Muscle layer of duodenum (tissue), 2 donors: ENCODE results near the gene THOC5.
"Not testable (repeated sequence)": the region's sequence is repeated elsewhere in the genome, so short reads cannot be mapped to it uniquely, and the experiment has no call there.

Experiments
- H3K27ac ChIP-seq: one replicate; pipeline ENCODE4 v1.7.0; 2013; ENCODE audit warnings: mild to moderate bottlenecking, low read length
- H3K27me3 ChIP-seq: one replicate; pipeline ENCODE4 v1.7.0; 2013; ENCODE audit warnings: low read depth, mild to moderate bottlenecking, control low read depth, low read length
- H3K36me3 ChIP-seq, 2 donors: one replicate each; pipeline ENCODE4 v1.7.0; 2013; ENCODE audit warnings: low read length in 2 of 2, control low read depth in 1 of 2, mild to moderate bottlenecking in 1 of 2; ENCODE audit not compliant: insufficient read depth in 2 of 2, control insufficient read depth in 1 of 2
- H3K4me1 ChIP-seq, 2 donors: one replicate each; pipeline ENCODE4 v1.7.0; 2013; ENCODE audit warnings: low read length in 2 of 2, mild to moderate bottlenecking in 2 of 2, control low read depth in 1 of 2, moderate library complexity in 1 of 2; ENCODE audit not compliant: insufficient read depth in 2 of 2, control insufficient read depth in 1 of 2
- H3K4me3 ChIP-seq, 2 donors: one replicate each; pipeline ENCODE4 v1.7.0; 2013; ENCODE audit warnings: low read length in 2 of 2, low read depth in 1 of 2, mild to moderate bottlenecking in 1 of 2
- H3K9me3 ChIP-seq, 2 donors: one replicate each; pipeline ENCODE4 v1.7.0; 2013; ENCODE audit warnings: low read length in 2 of 2, control low read depth in 1 of 2, mild to moderate bottlenecking in 1 of 2; ENCODE audit not compliant: control insufficient read depth in 1 of 2
- donor health status: healthy.

THOC5 gene

GRCh38 chr22:29559030-29559429 is 5.5 kb upstream of the THOC5 start:
- H3K4me3 ChIP-seq: no peak overlapping the region
- H3K9me3 ChIP-seq: no peaks in the 10 kb centered on the region
- H3K4me1 ChIP-seq: peaks cover 2 to 10% of the 10 kb centered on the region in 2 donors
- H3K36me3 ChIP-seq: peaks cover 38 to 57% of the 10 kb centered on the region in 2 donors
- no peaks in the 10 kb centered on the region for H3K27me3 ChIP-seq
- H3K27ac ChIP-seq: no peak overlapping the region

GRCh38 chr22:29555065-29555644 is 1.6 kb upstream of the THOC5 start:
- H3K27me3 ChIP-seq: no peaks in the 10 kb centered on the region
- peaks cover 4 to 11% of the 10 kb centered on the region in 2 donors for H3K4me1 ChIP-seq
- no peaks in the 10 kb centered on the region for H3K9me3 ChIP-seq
- H3K4me3 ChIP-seq: no peak overlapping the region
- peaks cover 19 to 38% of the 10 kb centered on the region in 2 donors for H3K36me3 ChIP-seq
- H3K27ac ChIP-seq: no peak overlapping the region

- not testable (repeated sequence) for H3K4me3 ChIP-seq, H3K9me3 ChIP-seq, H3K27ac ChIP-seq, H3K27me3 ChIP-seq
- H3K4me1 ChIP-seq: peaks cover 4 to 11% of the 10 kb centered on the region in 2 donors
- H3K36me3 ChIP-seq: peaks cover 7 to 35% of the 10 kb centered on the region in 2 donors
Measured at GRCh38 chr22:29552357-29552756, 1.2 kb downstream of the THOC5 start.

- H3K27ac ChIP-seq: no peak overlapping the region
- H3K9me3 ChIP-seq: no peaks in the 10 kb centered on the region
- H3K27me3 ChIP-seq: no peaks in the 10 kb centered on the region
- H3K4me3 ChIP-seq: no peak overlapping the region
- peaks cover 7 to 28% of the 10 kb centered on the region in 2 donors for H3K36me3 ChIP-seq
- peaks cover 4 to 11% of the 10 kb centered on the region in 2 donors for H3K4me1 ChIP-seq
Measured at GRCh38 chr22:29550005-29550404, 3.6 kb downstream of the THOC5 start.

- not testable (repeated sequence) for H3K27ac ChIP-seq, H3K4me1 ChIP-seq, H3K9me3 ChIP-seq, H3K27me3 ChIP-seq, H3K4me3 ChIP-seq
- H3K36me3 ChIP-seq: peaks cover 20 to 70% of the 10 kb centered on the region in 2 donors
Measured at GRCh38 chr22:29545045-29545444, 8.5 kb downstream of the THOC5 start.

GRCh38 chr22:29541845-29542244 is 11.7 kb downstream of the THOC5 start:
- Histone ChIP-seq H3K36me3 (peaks cover 23 to 72% of the 10 kb centered on the region in 2 donors), H3K4me1 (no peaks in the 10 kb centered on the region), H3K4me3 (no peak overlapping the region), H3K27ac (no peak overlapping the region), H3K9me3 (no peaks in the 10 kb centered on the region), H3K27me3 (no peaks in the 10 kb centered on the region)

GRCh38 chr22:29539105-29539504 is 14.5 kb downstream of the THOC5 start:
- Histone ChIP-seq H3K9me3 (no peaks in the 10 kb centered on the region), H3K27ac (no peak overlapping the region), H3K36me3 (peaks cover 32 to 79% of the 10 kb centered on the region in 2 donors), H3K27me3 (no peaks in the 10 kb centered on the region), H3K4me1 (no peaks in the 10 kb centered on the region), H3K4me3 (no peak overlapping the region)

- peaks cover 47 to 82% of the 10 kb centered on the region in 2 donors for H3K36me3 ChIP-seq
- no peak overlapping the region for H3K4me3 ChIP-seq
- H3K27me3 ChIP-seq: no peaks in the 10 kb centered on the region
- no peaks in the 10 kb centered on the region for H3K4me1 ChIP-seq
- no peak overlapping the region for H3K27ac ChIP-seq
- H3K9me3 ChIP-seq: no peaks in the 10 kb centered on the region
Measured at GRCh38 chr22:29536411-29536810, 17.1 kb downstream of the THOC5 start.

GRCh38 chr22:29531419-29531818 is 22.1 kb downstream of the THOC5 start:
- Histone ChIP-seq H3K4me1 (no peaks in the 10 kb centered on the region), H3K27ac (no peak overlapping the region), H3K9me3 (no peaks in the 10 kb centered on the region), H3K36me3 (peaks cover 73 to 85% of the 10 kb centered on the region in 2 donors), H3K27me3 (no peaks in the 10 kb centered on the region), H3K4me3 (no peak overlapping the region)

- Histone ChIP-seq H3K4me3 (no peak overlapping the region), H3K9me3 (no peaks in the 10 kb centered on the region), H3K36me3 (peaks cover 70 to 85% of the 10 kb centered on the region in 2 donors), H3K27me3 (no peaks in the 10 kb centered on the region), H3K27ac (no peak overlapping the region), H3K4me1 (no peaks in the 10 kb centered on the region)
Measured at GRCh38 chr22:29530716-29531115, 22.8 kb downstream of the THOC5 start.

GRCh38 chr22:29528144-29528543 is 25.4 kb downstream of the THOC5 start:
- peaks cover 68 to 86% of the 10 kb centered on the region in 2 donors for H3K36me3 ChIP-seq
- no peaks in the 10 kb centered on the region for H3K9me3 ChIP-seq
- no peaks in the 10 kb centered on the region for H3K4me1 ChIP-seq

More at GRCh38 chr22:29528144-29528543, 25.4 kb downstream of the THOC5 start:
- no peak overlapping the region for H3K27ac ChIP-seq
- no peaks in the 10 kb centered on the region for H3K27me3 ChIP-seq
- H3K4me3 ChIP-seq: no peak overlapping the region
